A673 (cell line): ENCODE data around the gene ABCF3.

Experiments
- EZH2 ChIP-seq: fragments of 200-600 bp; sonication (generic); IDR thresholded peaks from 2 replicates; pipeline ENCODE4 v1.6.1; 2017; ENCODE audit warnings: borderline replicate concordance, low read depth, mild to moderate bottlenecking, mixed read lengths, antibody characterized with exemption, low read length; ENCODE audit not compliant: poor library complexity, severe bottlenecking
- TF ChIP-seq, protein P1 (sequence below): fragments of 300-800, 200-600 bp; sonication (generic); conservative IDR thresholded peaks from 2 replicates; pipeline ENCODE4 v1.5.1; 2017; ENCODE audit warnings: low read depth, mild to moderate bottlenecking, antibody characterized with exemption, low read length, moderate library complexity, mixed read lengths

DNA sequence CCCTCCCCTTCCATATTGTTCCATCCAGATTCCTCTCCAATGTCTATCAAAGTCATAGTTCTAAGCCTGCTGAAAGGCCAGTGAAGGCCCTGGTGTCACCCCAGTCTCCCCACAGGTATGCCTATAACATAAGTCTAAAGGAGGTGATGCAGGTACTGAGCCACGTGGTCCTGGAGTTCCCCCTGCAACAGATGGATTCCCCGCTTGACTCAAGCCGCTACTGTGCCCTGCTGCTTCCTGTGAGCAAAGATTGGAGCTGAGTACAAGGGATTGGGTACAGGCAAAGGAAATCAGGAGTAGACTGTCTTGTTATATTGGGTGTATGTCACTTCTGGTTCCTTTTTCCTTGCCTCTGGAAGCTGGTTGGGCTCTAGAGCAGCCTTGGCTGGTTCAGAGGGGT, 42.7 kb upstream of the ABCF3 start:
- TF ChIP-seq, protein P1, sequence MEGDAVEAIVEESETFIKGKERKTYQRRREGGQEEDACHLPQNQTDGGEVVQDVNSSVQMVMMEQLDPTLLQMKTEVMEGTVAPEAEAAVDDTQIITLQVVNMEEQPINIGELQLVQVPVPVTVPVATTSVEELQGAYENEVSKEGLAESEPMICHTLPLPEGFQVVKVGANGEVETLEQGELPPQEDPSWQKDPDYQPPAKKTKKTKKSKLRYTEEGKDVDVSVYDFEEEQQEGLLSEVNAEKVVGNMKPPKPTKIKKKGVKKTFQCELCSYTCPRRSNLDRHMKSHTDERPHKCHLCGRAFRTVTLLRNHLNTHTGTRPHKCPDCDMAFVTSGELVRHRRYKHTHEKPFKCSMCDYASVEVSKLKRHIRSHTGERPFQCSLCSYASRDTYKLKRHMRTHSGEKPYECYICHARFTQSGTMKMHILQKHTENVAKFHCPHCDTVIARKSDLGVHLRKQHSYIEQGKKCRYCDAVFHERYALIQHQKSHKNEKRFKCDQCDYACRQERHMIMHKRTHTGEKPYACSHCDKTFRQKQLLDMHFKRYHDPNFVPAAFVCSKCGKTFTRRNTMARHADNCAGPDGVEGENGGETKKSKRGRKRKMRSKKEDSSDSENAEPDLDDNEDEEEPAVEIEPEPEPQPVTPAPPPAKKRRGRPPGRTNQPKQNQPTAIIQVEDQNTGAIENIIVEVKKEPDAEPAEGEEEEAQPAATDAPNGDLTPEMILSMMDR: no peak
- TF ChIP-seq EZH2: no peak
